ENCODE results near the gene FOSL1.

Gene FOSL1

DNA sequence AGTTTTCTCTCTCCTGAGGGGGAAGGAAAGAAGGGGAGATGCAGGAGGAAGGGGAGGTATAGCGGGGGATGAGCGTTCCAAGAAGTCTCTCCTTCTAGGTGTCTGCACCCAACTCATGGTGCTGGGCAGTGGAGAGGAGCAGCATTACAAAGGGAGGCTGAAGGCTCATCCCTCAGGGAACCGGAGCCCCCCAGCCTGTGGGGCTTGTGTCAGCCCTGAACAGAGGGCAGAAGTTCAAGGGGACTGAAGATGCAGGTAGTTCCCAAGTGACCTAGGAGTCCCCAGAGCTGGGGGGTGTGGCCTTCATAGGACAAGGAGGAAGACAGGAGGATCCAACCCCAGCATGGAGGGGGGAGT is 16.9 kb upstream of the FOSL1 start:
- H3K4me3 ChIP-seq: no peak overlapping the region
- H3K36me3 ChIP-seq (replicated peaks): peaks cover 10% of the 10 kb centered on the region
- DNase-seq (ENCODE audit: low spot score in 2 of 2): no peak
- no peaks in the 10 kb centered on the region for H3K27me3 ChIP-seq (ENCODE audit: low read depth)
- in situ Hi-C loops (cut with MboI; ENCODE audit: low sequenced_read_pairs): no loop called here
- H3K4me1 ChIP-seq: peaks cover 3% of the 10 kb centered on the region
- no peaks in the 10 kb centered on the region for H3K9me3 ChIP-seq

DNA sequence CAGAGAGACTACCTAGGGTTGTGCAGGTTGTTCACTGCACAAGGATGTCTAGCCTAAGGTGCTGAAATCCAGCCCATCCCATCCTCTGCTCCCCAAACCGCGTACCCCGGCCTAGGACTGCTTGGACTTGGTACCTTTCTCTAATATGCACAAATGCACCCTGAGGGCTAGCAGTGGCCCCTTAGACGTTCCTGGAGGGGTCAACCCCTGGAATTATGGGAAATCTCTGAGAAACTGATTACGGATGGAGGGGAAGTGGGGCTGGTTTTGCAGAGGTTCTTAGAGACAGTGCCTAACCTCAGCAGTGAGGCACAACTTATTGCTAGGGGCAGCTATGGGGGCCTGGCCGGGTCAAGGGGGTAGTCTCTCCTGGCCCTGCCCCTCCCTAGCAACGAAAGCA is 16.2 kb upstream of the FOSL1 start:
- in situ Hi-C loops (cut with MboI; ENCODE audit: low sequenced_read_pairs): no loop called here
- Histone ChIP-seq H3K36me3 (replicated peaks) (peaks cover 10% of the 10 kb centered on the region), H3K4me3 (no peak overlapping the region), H3K4me1 (peaks cover 10% of the 10 kb centered on the region), H3K27me3 (ENCODE audit: low read depth) (no peaks in the 10 kb centered on the region), H3K9me3 (no peaks in the 10 kb centered on the region)
- no peak for DNase-seq (ENCODE audit: low spot score in 2 of 2)

DNA sequence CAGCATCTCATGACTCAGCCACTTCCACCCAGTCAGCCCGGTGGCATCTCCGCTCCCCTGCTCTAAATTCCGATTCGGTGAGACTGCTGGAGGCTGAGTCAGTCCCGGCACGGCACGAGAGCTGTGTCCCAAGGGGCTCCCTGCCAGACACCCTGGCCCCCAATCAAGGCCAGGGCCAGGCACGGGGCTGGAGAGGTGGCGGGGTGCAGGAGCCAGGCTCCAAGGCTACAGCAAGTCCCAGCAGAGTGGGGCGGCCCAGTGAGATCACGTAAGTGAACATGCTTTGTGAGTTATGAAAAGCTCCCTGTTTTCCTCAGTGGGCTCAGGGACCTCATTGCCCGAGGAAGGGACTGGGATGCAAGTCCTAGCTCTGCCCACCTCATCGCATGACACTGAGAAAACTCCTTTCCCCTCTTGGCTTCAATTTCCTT is 15.6 kb upstream of the FOSL1 start:
- H3K27me3 ChIP-seq (ENCODE audit: low read depth): no peaks in the 10 kb centered on the region
- no peak for DNase-seq (ENCODE audit: low spot score in 2 of 2)
- no peaks in the 10 kb centered on the region for H3K9me3 ChIP-seq
- no peak overlapping the region for H3K4me3 ChIP-seq
- in situ Hi-C loops (cut with MboI; ENCODE audit: low sequenced_read_pairs): no loop called here
- peaks cover 10% of the 10 kb centered on the region for H3K36me3 ChIP-seq (replicated peaks)
- peaks cover 10% of the 10 kb centered on the region for H3K4me1 ChIP-seq

DNA sequence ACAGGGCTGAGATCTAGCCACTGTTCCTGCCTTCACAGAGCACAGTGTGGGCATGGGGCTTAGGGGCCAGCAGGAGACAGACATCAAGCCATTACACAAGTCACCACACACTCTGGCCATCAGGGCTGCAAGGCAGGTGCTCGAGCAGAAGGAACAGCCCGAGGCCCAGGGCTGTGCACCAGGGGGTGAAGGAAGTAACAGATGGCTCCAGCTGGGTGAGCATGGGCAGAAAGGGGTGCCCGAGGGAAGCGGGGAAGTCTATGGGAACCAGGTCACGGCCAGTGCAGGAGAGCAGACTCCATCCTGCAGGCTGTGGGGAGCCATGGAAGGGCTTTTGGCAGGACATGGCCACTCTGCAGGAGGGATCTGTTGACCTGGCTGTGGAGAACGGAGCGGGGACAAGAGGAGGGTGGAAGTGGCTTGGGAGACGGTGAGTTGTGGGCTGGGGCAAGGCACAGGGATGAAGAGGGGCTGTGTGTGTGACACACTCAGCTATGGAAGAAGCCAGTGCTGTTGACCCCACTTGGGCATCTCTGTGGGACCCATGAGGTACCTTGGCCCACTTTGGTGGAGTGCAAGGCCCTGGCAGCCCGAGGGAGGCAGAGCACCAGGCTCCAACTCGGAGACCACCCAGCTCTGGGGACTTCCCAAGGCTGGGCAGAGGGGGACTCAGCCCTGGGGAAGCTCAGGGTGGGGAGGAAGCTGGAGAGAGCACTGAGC is 15.1 kb upstream of the FOSL1 start:
- Histone ChIP-seq H3K4me1 (peaks cover 10% of the 10 kb centered on the region), H3K36me3 (replicated peaks) (peaks cover 6% of the 10 kb centered on the region), H3K27me3 (ENCODE audit: low read depth) (no peaks in the 10 kb centered on the region), H3K9me3 (no peaks in the 10 kb centered on the region), H3K4me3 (no peak overlapping the region)
- DNase-seq (ENCODE audit: low spot score in 2 of 2): no peak
- in situ Hi-C loops (cut with MboI; ENCODE audit: low sequenced_read_pairs): no loop called here

DNA sequence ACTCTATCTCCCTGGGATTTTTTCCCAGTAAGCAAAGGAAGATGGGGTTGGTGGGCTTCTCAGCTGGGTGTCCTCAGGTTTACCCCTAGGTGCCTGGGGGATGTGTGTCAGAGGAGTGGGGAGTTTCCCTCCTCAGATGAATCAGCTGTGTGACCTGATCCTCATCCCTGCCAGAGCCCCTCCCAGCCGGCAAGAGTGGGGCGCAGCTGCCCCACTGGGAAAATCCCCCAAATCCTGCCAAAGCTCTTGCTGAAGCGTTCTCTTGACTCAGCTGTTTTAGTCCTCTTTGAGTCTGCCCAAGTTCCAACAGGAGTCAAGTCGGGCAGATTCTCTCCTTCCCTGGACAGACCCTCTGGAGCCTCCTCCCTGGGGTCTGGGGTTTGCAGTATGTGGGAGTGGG is 12.7 kb upstream of the FOSL1 start:
- peaks cover 7% of the 10 kb centered on the region for H3K4me1 ChIP-seq
- no peaks in the 10 kb centered on the region for H3K27me3 ChIP-seq (ENCODE audit: low read depth)
- DNase-seq (ENCODE audit: low spot score in 2 of 2): no peak
- no peak overlapping the region for H3K4me3 ChIP-seq
- in situ Hi-C loops (cut with MboI; ENCODE audit: low sequenced_read_pairs): no loop called here
- peaks cover 3% of the 10 kb centered on the region for H3K36me3 ChIP-seq (replicated peaks)
- no peaks in the 10 kb centered on the region for H3K9me3 ChIP-seq

DNA sequence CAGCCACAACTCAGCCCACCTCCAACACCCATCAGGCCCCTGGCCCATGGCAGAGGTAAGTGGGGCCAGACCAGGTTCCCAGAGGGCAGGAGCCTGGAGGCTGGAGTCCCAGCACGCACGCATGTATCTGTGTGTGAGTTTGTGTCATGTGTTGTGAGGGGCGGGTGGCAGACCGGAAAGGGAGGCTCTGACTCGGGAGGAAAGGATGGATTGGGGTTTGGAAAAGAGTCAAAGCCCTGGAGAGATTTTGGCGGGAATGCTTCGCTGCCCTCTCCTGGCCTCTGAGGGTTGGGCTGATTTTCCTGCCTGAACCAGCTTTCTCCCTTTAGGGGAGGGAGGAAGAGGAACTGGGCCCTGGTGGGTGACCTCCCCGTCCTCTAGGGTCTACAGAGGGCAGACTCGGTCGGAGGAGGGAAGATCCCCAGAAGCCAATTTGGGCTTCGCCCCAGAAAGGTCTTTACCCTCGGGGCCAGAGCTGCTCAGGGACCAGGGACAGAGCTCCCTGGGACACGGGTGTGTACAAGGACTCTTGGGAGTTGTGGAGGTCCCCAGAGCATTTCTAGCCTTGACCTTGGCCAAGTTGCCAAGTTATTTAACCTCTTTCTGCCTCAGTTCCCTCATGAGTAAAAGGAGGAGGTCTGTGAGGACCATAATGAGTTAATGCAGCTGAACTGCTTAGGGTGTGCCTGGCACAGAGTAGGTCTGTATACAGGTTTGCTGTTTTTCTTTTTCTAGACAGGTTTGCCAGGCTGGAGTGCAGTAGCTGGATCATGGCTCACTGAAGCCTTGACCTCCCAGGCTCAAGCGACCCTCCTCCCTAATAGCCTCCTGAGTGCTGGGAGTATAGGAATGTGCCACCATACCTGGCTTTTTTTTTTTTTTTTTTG is 11.7 kb upstream of the FOSL1 start:
- Histone ChIP-seq H3K27me3 (ENCODE audit: low read depth) (no peaks in the 10 kb centered on the region), H3K4me1 (peaks cover 7% of the 10 kb centered on the region), H3K4me3 (no peak overlapping the region), H3K36me3 (replicated peaks) (no peaks in the 10 kb centered on the region), H3K9me3 (no peaks in the 10 kb centered on the region)
- peak; percentile 27 to 70 for DNase-seq (ENCODE audit: low spot score in 2 of 2)
- in situ Hi-C loops (cut with MboI; ENCODE audit: low sequenced_read_pairs): no loop called here

DNA sequence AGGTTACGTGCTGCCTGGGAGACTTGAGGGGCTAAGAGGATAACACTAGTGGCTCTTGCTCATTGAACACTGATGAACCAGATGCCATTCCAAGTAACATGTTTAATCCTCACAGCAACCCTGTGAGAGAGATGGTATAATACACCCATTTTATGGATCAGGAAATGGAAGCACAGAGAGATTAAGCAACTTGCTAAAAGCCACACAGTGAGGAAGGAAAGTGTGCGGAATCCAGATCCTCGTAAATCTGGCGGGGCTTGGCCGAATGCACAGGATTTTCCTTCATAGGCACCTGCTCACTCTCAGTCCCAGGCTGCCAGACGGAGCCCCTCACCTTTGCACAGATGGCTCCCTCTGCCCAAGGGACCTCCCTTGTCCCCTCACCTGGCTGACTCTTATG is 7.7 kb upstream of the FOSL1 start:
- H3K9me3 ChIP-seq: no peaks in the 10 kb centered on the region
- no peaks in the 10 kb centered on the region for H3K36me3 ChIP-seq (replicated peaks)
- no peaks in the 10 kb centered on the region for H3K27me3 ChIP-seq (ENCODE audit: low read depth)
- peaks cover 7% of the 10 kb centered on the region for H3K4me1 ChIP-seq
- no peak for DNase-seq (ENCODE audit: low spot score in 2 of 2)
- no peak overlapping the region for H3K4me3 ChIP-seq
- in situ Hi-C loops (cut with MboI; ENCODE audit: low sequenced_read_pairs): no loop called here

DNA sequence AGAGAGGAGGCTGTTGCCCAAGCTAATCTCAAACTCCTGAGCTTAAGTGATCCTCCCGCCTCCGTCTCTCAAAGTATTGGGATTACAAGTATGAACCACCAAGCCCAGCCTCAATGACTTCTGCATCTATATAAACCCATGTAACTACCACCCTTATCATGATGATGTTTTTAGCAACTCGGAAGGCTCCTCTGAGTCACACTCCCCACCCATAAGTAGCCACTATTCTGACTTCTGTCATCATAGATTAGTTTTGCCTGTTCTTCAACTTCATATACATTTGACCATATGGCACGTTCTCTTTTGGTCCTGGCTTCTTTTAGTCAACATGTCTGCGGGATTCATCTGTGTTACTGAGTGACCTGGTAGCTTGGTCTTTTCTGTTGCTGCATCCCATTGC is 6.4 kb upstream of the FOSL1 start:
- no peaks in the 10 kb centered on the region for H3K27me3 ChIP-seq (ENCODE audit: low read depth)
- in situ Hi-C loops (cut with MboI; ENCODE audit: low sequenced_read_pairs): no loop called here

DNA sequence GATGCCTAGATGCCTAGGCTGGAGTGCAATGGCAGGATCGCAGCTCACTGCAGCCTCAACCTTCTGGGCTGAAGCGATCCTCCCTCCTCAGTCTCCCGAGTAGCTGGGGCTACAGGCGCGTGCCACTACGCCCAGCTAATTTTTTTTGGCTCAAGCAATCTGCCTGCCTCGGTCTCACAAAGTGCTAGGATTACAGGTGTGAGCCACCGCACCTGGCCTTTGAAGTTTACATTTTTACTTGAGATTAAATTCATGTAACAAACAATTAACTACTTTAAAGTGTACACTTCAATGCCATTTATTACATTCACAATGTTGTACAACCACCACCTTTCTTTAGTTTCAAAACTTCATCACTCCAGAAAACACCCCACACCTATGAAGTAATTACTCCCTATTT is 3.5 kb upstream of the FOSL1 start:
- DNase-seq (ENCODE audit: low spot score in 2 of 2): no peak
- H3K4me1 ChIP-seq: 0 out of 2 replicates have a peak, but pooled peaks cover 5% of the 10 kb centered on the region
- H3K4me3 ChIP-seq: no peak overlapping the region
- H3K27me3 ChIP-seq (ENCODE audit: low read depth): no peaks in the 10 kb centered on the region
- H3K9me3 ChIP-seq: no peaks in the 10 kb centered on the region
- in situ Hi-C loops (cut with MboI; ENCODE audit: low sequenced_read_pairs): no loop called here
- no peaks in the 10 kb centered on the region; the same call in 1 of the 2 replicates for H3K36me3 ChIP-seq (replicated peaks)

More for the DNA sequence above, 6.4 kb upstream of the FOSL1 start:
- H3K4me1 ChIP-seq: peaks cover 2% of the 10 kb centered on the region
- no peak overlapping the region for H3K4me3 ChIP-seq
- H3K9me3 ChIP-seq: no peaks in the 10 kb centered on the region
- DNase-seq (ENCODE audit: low spot score in 2 of 2): no peak
- no peaks in the 10 kb centered on the region for H3K36me3 ChIP-seq (replicated peaks)

DNA sequence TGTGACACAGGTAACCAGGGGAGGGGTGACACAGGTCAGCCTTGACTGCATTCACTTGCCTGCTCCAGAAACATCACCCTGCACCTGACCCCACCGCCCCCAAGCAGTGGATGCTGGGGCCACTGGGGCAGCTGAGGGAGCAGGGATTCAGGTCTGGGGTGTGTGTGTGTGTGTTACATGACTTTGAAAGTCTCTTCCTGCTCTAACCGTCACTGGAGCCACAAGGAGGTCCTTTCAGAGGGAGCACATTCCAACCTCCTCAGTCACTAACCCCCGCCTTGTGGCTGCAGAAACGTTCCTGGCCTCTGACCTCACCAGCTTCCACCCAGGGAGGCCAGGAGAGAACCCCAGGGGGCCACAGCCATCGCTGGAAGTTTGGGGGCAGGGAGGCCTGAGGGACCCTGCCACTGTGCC is 2.9 kb upstream of the FOSL1 start:
- H3K27me3 ChIP-seq (ENCODE audit: low read depth): no peaks in the 10 kb centered on the region
- H3K9me3 ChIP-seq: no peaks in the 10 kb centered on the region
- H3K36me3 ChIP-seq (replicated peaks): no peaks in the 10 kb centered on the region; the same call in 1 of the 2 replicates
- H3K4me1 ChIP-seq: peaks cover 10% of the 10 kb centered on the region
- no peak overlapping the region for H3K4me3 ChIP-seq
- no peak for DNase-seq (ENCODE audit: low spot score in 2 of 2)
- in situ Hi-C loops (cut with MboI; ENCODE audit: low sequenced_read_pairs): no loop called here

DNA sequence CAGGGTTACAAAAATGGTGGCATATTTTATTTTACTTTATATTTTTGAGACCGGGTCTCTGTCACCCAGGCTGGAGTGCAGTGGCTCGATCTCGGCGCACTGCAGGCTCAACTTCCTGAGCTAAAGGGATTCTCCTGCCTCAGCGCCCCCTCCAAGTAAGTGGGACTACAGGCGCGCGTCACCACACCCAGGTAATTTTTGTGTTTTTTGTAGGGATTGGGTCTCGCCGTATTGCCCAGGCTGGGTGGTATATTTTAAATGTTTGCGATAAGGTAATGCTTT is 652 bp upstream of the FOSL1 start:
- Histone ChIP-seq H3K4me3 (peak overlapping the region; percentile 75), H3K9me3 (no peaks in the 10 kb centered on the region), H3K4me1 (peaks cover 10% of the 10 kb centered on the region), H3K36me3 (replicated peaks) (peaks cover 8% of the 10 kb centered on the region), H3K27me3 (ENCODE audit: low read depth) (no peaks in the 10 kb centered on the region)
- no peak for DNase-seq (ENCODE audit: low spot score in 2 of 2)
- in situ Hi-C loops (cut with MboI; ENCODE audit: low sequenced_read_pairs): no loop called here

DNA sequence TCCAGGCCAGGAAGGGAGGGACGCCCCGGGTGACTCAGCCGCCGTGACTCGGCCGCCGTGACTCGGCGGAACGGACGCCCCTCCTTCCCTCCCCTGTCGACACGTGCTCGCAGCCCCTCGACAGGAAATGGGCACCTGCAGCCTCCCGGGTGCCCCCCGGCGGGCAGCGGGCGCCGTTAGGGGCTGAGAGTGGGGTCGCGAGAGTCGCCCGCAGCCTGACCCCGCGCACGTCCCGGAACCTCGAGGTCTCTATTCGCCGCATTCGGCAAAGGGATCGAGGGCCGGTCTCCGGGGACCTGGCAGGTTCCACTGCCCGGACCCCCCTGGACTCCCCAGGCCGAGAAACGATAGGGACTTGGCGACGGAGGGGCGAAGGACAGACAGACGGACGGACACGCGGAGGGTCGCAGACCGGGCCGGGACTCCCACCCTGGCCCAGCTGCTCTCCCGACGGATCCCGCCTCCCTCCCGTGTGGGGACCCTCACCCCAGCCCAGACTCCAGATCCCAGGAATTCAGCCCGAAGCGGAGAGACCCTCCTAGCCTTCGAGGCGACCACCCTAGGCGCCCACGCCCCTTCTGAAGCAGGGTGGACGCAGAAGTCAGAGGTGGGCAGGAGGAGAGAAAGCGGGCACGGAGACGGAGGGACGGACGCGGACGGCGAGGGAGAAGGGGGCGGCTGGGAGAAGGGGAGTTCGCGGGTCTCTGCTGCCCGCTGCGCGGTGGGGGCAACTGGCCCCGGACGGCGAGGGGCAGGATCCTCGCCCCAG is 648 bp downstream of the FOSL1 start:
- Histone ChIP-seq H3K4me3 (peak overlapping the region; percentile 75), H3K4me1 (peaks cover 10% of the 10 kb centered on the region), H3K27me3 (ENCODE audit: low read depth) (no peaks in the 10 kb centered on the region), H3K9me3 (no peaks in the 10 kb centered on the region), H3K36me3 (replicated peaks) (peaks cover 14% of the 10 kb centered on the region)
- peak in 1 of 2 experiments; percentile 72 for DNase-seq (ENCODE audit: low spot score in 2 of 2)
- in situ Hi-C loops (cut with MboI; ENCODE audit: low sequenced_read_pairs): no loop called here

DNA sequence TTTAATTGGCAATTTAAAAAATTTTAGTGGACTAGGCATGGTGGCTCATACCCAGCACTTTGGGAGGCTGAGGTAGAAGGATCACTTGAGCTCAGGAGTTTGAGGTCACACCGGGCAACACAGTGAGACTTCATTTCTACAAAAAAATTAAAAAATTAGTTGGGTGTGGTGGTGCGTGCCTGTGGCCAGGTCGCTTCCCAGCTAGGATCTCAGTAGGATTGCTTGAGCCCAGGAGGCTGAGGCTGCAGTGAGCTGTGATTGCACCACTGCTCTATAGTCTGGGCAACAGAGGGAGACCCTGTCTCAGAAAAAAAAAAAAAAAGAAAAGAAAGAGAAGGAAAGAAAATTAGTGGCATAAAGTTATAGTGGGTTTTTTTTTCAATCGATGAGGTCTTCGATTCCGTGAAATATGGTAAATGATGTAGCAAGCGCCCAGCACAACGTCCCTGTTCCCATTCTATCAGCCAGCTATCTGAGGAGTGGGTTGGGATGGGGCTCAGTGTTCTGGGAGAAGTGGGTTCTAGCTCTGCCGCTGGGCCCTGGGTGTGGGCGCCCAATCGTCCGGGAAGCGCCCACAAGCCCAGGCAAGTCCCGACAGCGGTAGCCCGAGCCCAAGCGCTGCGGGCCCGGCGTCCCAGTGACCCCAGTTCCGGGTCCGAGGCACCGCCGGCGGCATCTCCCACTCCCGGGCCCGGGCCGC is 1.4 kb downstream of the FOSL1 start:
- DNase-seq (ENCODE audit: low spot score in 2 of 2): no peak
- H3K9me3 ChIP-seq: no peaks in the 10 kb centered on the region
- H3K27me3 ChIP-seq (ENCODE audit: low read depth): no peaks in the 10 kb centered on the region
- peaks cover 14% of the 10 kb centered on the region for H3K36me3 ChIP-seq (replicated peaks)
- H3K4me3 ChIP-seq: peak overlapping the region; percentile 75
- in situ Hi-C loops (cut with MboI; ENCODE audit: low sequenced_read_pairs): no loop called here
- peaks cover 10% of the 10 kb centered on the region for H3K4me1 ChIP-seq
